Measurements from ENCODE around the gene RET.
"Not testable (repeated sequence)": the region's sequence is repeated elsewhere in the genome, so short reads cannot be mapped to it uniquely, and the experiment has no call there.

The RET gene

DNA sequence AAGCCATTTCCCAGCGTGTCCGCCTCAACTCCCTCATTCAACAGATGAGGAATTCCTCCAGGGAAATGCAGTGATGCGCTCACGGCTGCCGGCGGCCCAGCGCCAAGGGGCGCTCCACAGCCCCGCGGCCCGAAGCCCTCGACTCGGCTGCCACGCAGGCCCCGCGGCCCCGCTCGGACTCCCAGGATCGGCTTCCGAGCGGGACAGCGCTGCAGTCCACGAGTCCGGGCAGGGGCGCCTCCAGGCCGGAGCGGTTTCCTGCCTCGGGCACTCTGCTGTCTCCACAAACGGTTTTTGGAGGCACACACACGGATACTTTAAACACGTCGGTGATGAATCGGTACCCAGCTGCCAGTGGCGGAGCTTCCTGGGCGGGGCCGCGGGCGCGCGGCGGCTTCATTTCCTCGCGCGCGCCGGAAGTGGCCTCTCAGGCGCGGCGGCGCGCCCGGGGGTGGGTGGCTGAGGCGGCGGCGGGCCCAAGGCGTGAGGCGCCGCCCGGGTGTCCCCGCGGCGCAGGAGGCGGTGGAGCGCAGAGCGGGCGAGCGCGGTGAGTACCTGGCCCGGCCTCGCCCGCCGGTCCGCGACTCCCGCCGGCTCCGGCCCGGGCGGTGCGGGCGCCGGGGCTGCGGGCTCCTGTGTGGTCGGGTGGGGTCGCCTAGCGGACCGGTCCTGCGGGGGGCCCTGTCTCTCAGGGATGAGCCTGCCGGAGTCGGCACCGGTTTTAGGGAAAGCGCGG is 61.3 kb downstream of the RET start, which contains the start of gene CSGALNACT2:
TSS of gene CSGALNACT2 (plus strand) at position 425 of the 736 bp plus-strand sequence. CDS start 16,705 bp downstream, outside the sequence.
- Histone ChIP-seq H3K4me1 (ENCODE audit: low read depth, poor library complexity, severe bottlenecking) (peaks cover 25% of the 10 kb centered on the region), H3K4me3 (IDR thresholded peaks at IDR 0.05; ENCODE audit: insufficient read depth, low read depth, low read length) (no peak within 1 kb of the TSS), H3K79me2 (ENCODE audit: insufficient read depth, low read depth) (peaks cover 40% of the 10 kb centered on the region), H3K4me2 (peak within 1 kb of the TSS; percentile 85), H3K36me3 (ENCODE audit: insufficient read depth) (no peaks in the 10 kb centered on the region; the same call in 1 of the 2 replicates), H3K9ac (peak within 1 kb of the TSS; percentile 62), H2AFZ (ENCODE audit: low read depth) (peak within 1 kb of the TSS; percentile 93), H3K27me3 (ENCODE audit: insufficient read depth, low read depth) (no peaks in the 10 kb centered on the region), H4K20me1 (ENCODE audit: insufficient read depth) (no peaks in the 10 kb centered on the region), H3K27ac (peak within 1 kb of the TSS; percentile 67)
- TF ChIP-seq, protein P1, sequence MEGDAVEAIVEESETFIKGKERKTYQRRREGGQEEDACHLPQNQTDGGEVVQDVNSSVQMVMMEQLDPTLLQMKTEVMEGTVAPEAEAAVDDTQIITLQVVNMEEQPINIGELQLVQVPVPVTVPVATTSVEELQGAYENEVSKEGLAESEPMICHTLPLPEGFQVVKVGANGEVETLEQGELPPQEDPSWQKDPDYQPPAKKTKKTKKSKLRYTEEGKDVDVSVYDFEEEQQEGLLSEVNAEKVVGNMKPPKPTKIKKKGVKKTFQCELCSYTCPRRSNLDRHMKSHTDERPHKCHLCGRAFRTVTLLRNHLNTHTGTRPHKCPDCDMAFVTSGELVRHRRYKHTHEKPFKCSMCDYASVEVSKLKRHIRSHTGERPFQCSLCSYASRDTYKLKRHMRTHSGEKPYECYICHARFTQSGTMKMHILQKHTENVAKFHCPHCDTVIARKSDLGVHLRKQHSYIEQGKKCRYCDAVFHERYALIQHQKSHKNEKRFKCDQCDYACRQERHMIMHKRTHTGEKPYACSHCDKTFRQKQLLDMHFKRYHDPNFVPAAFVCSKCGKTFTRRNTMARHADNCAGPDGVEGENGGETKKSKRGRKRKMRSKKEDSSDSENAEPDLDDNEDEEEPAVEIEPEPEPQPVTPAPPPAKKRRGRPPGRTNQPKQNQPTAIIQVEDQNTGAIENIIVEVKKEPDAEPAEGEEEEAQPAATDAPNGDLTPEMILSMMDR (conservative IDR thresholded peaks at IDR 0.05; ENCODE audit: low read depth, low read length) = no peak

DNA sequence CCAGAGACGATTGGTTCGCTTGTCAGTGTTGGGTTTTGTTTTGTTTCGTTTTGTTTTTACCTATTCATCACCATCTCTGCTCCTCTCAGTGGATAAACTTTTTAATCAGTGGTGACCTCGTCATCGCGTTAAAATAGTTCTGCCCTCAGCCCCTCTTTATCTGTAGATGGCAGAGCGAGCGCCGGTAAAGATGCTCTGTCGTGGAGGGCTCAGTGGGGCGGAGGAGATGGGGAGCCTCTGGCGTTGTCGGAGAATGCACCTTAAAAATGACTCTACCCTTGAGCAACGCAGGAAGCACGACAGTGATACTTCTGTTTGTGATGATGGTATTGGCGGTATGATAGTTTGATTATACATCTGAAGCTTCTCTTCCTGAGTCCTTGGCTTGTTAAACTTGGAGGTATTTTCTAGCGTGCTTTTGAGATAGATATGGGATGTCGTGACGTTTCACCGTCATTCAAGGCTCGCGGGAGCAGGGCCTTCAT is 61.9 kb downstream of the RET start:
- H3K36me3 ChIP-seq (ENCODE audit: insufficient read depth) = no peaks in the 10 kb centered on the region; the same call in 1 of the 2 replicates
- H2AFZ ChIP-seq (ENCODE audit: low read depth) = peak overlapping the region; percentile 72
- H4K20me1 ChIP-seq (ENCODE audit: insufficient read depth) = no peaks in the 10 kb centered on the region
- peak overlapping the region; percentile 62; the same call in 1 of the 2 replicates for H3K9ac ChIP-seq
- H3K79me2 ChIP-seq (ENCODE audit: insufficient read depth, low read depth) = peaks cover 42% of the 10 kb centered on the region
- no peak overlapping the region for H3K4me3 ChIP-seq (IDR thresholded peaks at IDR 0.05; ENCODE audit: insufficient read depth, low read depth, low read length)
- peak overlapping the region; percentile 85 for H3K4me2 ChIP-seq
- TF ChIP-seq, protein P1 (conservative IDR thresholded peaks at IDR 0.05; ENCODE audit: low read depth, low read length) = no peak
- peak overlapping the region; percentile 67 for H3K27ac ChIP-seq
- H3K27me3 ChIP-seq (ENCODE audit: insufficient read depth, low read depth) = no peaks in the 10 kb centered on the region
- peaks cover 25% of the 10 kb centered on the region for H3K4me1 ChIP-seq (ENCODE audit: low read depth, poor library complexity, severe bottlenecking)

GRCh38 chr10:43141421-43141820 is 64.6 kb downstream of the RET start:
- peaks cover 42% of the 10 kb centered on the region for H3K79me2 ChIP-seq (ENCODE audit: insufficient read depth, low read depth)
- H3K36me3 ChIP-seq (ENCODE audit: insufficient read depth) = no peaks in the 10 kb centered on the region; the same call in 1 of the 2 replicates
- no peak overlapping the region for H3K9ac ChIP-seq
- H3K27me3 ChIP-seq (ENCODE audit: insufficient read depth, low read depth) = no peaks in the 10 kb centered on the region
- no peak overlapping the region for H3K4me2 ChIP-seq
- no peaks in the 10 kb centered on the region for H4K20me1 ChIP-seq (ENCODE audit: insufficient read depth)
- no peak overlapping the region for H3K4me3 ChIP-seq (IDR thresholded peaks at IDR 0.05; ENCODE audit: insufficient read depth, low read depth, low read length)
- no peak overlapping the region for H3K27ac ChIP-seq
- TF ChIP-seq, protein P1 (conservative IDR thresholded peaks at IDR 0.05; ENCODE audit: low read depth, low read length) = no peak
- peaks cover 25% of the 10 kb centered on the region for H3K4me1 ChIP-seq (ENCODE audit: low read depth, poor library complexity, severe bottlenecking)
- no peak overlapping the region for H2AFZ ChIP-seq (ENCODE audit: low read depth)

DNA sequence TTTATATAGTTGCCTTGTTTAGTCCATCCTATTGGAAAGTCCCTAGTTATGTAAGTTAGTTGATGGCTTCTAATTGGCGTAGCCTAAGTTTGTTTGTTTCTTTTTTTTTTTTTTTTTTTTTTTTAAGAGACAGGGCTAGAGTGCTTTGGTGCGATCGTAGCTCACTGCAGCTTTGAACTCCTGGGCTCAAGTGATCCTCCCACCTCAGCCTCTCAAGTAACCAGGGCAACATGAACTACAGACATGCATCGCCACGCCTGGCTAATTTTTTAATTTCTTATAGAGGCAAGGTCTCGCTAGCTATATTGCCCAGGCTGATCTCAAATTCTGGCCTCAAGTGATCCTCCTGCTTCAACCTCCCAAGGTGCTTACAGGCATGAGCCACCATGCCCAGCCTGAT is 68.4 kb downstream of the RET start:
- Histone ChIP-seq H3K9ac (no peak overlapping the region), H3K36me3 (ENCODE audit: insufficient read depth) (no peaks in the 10 kb centered on the region; the same call in 1 of the 2 replicates), H4K20me1 (ENCODE audit: insufficient read depth) (no peaks in the 10 kb centered on the region), H3K27me3 (ENCODE audit: insufficient read depth, low read depth) (no peaks in the 10 kb centered on the region), H3K4me1 (ENCODE audit: low read depth, poor library complexity, severe bottlenecking) (peaks cover 8% of the 10 kb centered on the region), H3K4me2 (no peak overlapping the region), H2AFZ (ENCODE audit: low read depth) (no peak overlapping the region), H3K4me3 (IDR thresholded peaks at IDR 0.05; ENCODE audit: insufficient read depth, low read depth, low read length) (no peak overlapping the region), H3K27ac (no peak overlapping the region), H3K79me2 (ENCODE audit: insufficient read depth, low read depth) (peaks cover 29% of the 10 kb centered on the region; the same call in 1 of the 2 replicates)
- TF ChIP-seq, protein P1 (conservative IDR thresholded peaks at IDR 0.05; ENCODE audit: low read depth, low read length) = no peak

DNA sequence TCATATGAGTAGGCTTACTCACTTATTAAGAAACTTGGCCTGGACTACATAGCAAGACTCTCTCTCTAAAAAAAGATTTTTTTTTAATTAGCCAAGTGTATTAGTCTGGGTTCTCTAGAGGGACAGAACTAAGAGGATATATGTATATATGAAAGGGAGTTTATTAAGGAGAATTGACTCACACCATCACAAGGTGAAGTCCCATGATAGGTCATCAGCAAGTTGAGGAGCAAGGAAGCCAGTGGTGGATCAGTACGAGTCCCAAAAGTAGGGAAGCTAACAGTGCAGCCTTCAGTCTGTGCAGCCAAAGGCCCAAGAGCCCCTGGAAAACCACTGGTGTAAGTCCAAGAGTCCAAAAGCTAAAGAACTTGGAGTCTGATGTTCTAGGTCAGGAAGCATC is 69.1 kb downstream of the RET start:
- H3K4me2 ChIP-seq; H2AFZ ChIP-seq (ENCODE audit: low read depth); H3K27me3 ChIP-seq (ENCODE audit: insufficient read depth, low read depth); H3K4me1 ChIP-seq (ENCODE audit: low read depth, poor library complexity, severe bottlenecking); H3K36me3 ChIP-seq (ENCODE audit: insufficient read depth); H3K9ac ChIP-seq; H4K20me1 ChIP-seq (ENCODE audit: insufficient read depth); H3K4me3 ChIP-seq (IDR thresholded peaks at IDR 0.05; ENCODE audit: insufficient read depth, low read depth, low read length); H3K27ac ChIP-seq: not testable (repeated sequence)
- H3K79me2 ChIP-seq (ENCODE audit: insufficient read depth, low read depth) = peaks cover 23% of the 10 kb centered on the region; the same call in 1 of the 2 replicates

Data from KMS-11 (cell line).